GM18519 (cell line): ENCODE results near the gene CWC15.
"Not testable (repeated sequence)": the region's sequence is repeated elsewhere in the genome, so short reads cannot be mapped to it uniquely, and the experiment has no call there.

Experiments
- ATAC-seq: cut with Tn5 transposase; IDR thresholded peaks from one replicate; pipeline ENCODE4 v1.9.1; 2021; ENCODE audit warnings: mild to moderate bottlenecking, moderate library complexity; ENCODE audit not compliant: unreplicated experiment, low FRiP score

Gene CWC15

GRCh38 chr11:94922321-94923003 is 50.9 kb downstream of the CWC15 start:
- no peak for ATAC-seq

GRCh38 chr11:94920311-94920710 is 53.0 kb downstream of the CWC15 start:
- ATAC-seq = no peak

GRCh38 chr11:94913718-94914394 is 59.5 kb downstream of the CWC15 start:
- not testable (repeated sequence) for ATAC-seq

- ATAC-seq = no peak
These were observed 60.5 kb downstream of the CWC15 start for GRCh38 chr11:94912806-94913205.
